Measurements from ENCODE around the gene CD6. TPM values are rescaled to one million over a fixed set of nuclear protein-coding genes. Genes with fewer than 3 reads are reported as not detected.
A peak's percentile ranks its signal among the peaks of the same experiment; 100 is the strongest.

Gene CD6
- total RNA-seq, 1 experiment from 2014 or later: 0.23 TPM

GRCh38 chr11:61057615-61058014 is 86.1 kb downstream of the CD6 start:
- no peak overlapping the region for H3K4me3 Mint-ChIP-seq (ENCODE audit: unreplicated experiment)
- H3K27ac Mint-ChIP-seq (ENCODE audit: unreplicated experiment): no peak overlapping the region
- no peaks in the 10 kb centered on the region for H3K36me3 Mint-ChIP-seq (ENCODE audit: insufficient read depth, unreplicated experiment)
- no peaks in the 10 kb centered on the region for H3K4me1 Mint-ChIP-seq (ENCODE audit: low read depth, unreplicated experiment)
- ChIA-PET CTCF (no interaction called here), POLR2A (no interaction called here)
- Histone ChIP-seq H3K9me3 (no peaks in the 10 kb centered on the region), H3K36me3 (ENCODE audit: control insufficient read depth, insufficient read depth, low read length) (no peaks in the 10 kb centered on the region), H3K4me1 (no peaks in the 10 kb centered on the region), H3K27me3 (replicated peaks; ENCODE audit: control insufficient read depth, insufficient read depth, low read length) (no peaks in the 10 kb centered on the region; the same call in 1 of the 2 replicates), H3K4me3 (ENCODE audit: low read depth, low read length) (no peak overlapping the region)
- BruUV-seq (replicated peaks): no TSS peak
- no peaks in the 10 kb centered on the region for H3K9me3 Mint-ChIP-seq (ENCODE audit: unreplicated experiment)
- no peak for TF ChIP-seq CTCF (IDR thresholded peaks at IDR 0.05; ENCODE audit: insufficient read depth in 1 of 2, low read depth in 1 of 2, low read length in 1 of 2, severe bottlenecking in 1 of 2, unreplicated experiment in 1 of 2)
- H3K27me3 Mint-ChIP-seq (ENCODE audit: insufficient read depth, unreplicated experiment): no peaks in the 10 kb centered on the region
- DNase-seq: peak in 1 of 2 experiments; percentile 10
- intact Hi-C loops (cut with micrococcal nuclease; ENCODE audit: unreplicated experiment): no loop called here

GRCh38 chr11:61058583-61059259 is 87.2 kb downstream of the CD6 start:
- Histone ChIP-seq H3K4me1 (no peaks in the 10 kb centered on the region), H3K9me3 (no peaks in the 10 kb centered on the region), H3K27me3 (replicated peaks; ENCODE audit: control insufficient read depth, insufficient read depth, low read length) (no peaks in the 10 kb centered on the region), H3K36me3 (ENCODE audit: control insufficient read depth, insufficient read depth, low read length) (no peaks in the 10 kb centered on the region), H3K4me3 (ENCODE audit: low read depth, low read length) (no peak overlapping the region)
- Mint-ChIP-seq H3K4me3 (ENCODE audit: unreplicated experiment) (no peak overlapping the region), H3K27ac (ENCODE audit: unreplicated experiment) (no peak overlapping the region), H3K36me3 (ENCODE audit: insufficient read depth, unreplicated experiment) (no peaks in the 10 kb centered on the region), H3K4me1 (ENCODE audit: low read depth, unreplicated experiment) (no peaks in the 10 kb centered on the region), H3K27me3 (ENCODE audit: insufficient read depth, unreplicated experiment) (no peaks in the 10 kb centered on the region), H3K9me3 (ENCODE audit: unreplicated experiment) (no peaks in the 10 kb centered on the region)
- POLR2A ChIA-PET: no interaction called here
- no TSS peak for BruUV-seq (replicated peaks)
- TF ChIP-seq CTCF (IDR thresholded peaks at IDR 0.05; ENCODE audit: insufficient read depth in 1 of 2, low read depth in 1 of 2, low read length in 1 of 2, severe bottlenecking in 1 of 2, unreplicated experiment in 1 of 2): no peak
- intact Hi-C loops (cut with micrococcal nuclease; ENCODE audit: unreplicated experiment): no loop called here
- CTCF ChIA-PET: no interaction called here
- peak in 1 of 2 experiments; percentile 9 for DNase-seq

- H3K4me1 Mint-ChIP-seq (ENCODE audit: low read depth, unreplicated experiment): no peaks in the 10 kb centered on the region
- Histone ChIP-seq H3K36me3 (ENCODE audit: control insufficient read depth, insufficient read depth, low read length) (no peaks in the 10 kb centered on the region), H3K4me1 (no peaks in the 10 kb centered on the region), H3K4me3 (ENCODE audit: low read depth, low read length) (no peak overlapping the region), H3K27me3 (replicated peaks; ENCODE audit: control insufficient read depth, insufficient read depth, low read length) (no peaks in the 10 kb centered on the region), H3K9me3 (no peaks in the 10 kb centered on the region)
- no peak overlapping the region for H3K27ac Mint-ChIP-seq (ENCODE audit: unreplicated experiment)
- POLR2A ChIA-PET: no interaction called here
- H3K36me3 Mint-ChIP-seq (ENCODE audit: insufficient read depth, unreplicated experiment): no peaks in the 10 kb centered on the region
- BruUV-seq (replicated peaks): no TSS peak
- intact Hi-C loops (cut with micrococcal nuclease; ENCODE audit: unreplicated experiment): no loop called here
- no peaks in the 10 kb centered on the region for H3K9me3 Mint-ChIP-seq (ENCODE audit: unreplicated experiment)
- H3K27me3 Mint-ChIP-seq (ENCODE audit: insufficient read depth, unreplicated experiment): no peaks in the 10 kb centered on the region
- peak in 1 of 2 experiments; percentile 10 for DNase-seq
- TF ChIP-seq CTCF (IDR thresholded peaks at IDR 0.05; ENCODE audit: insufficient read depth in 1 of 2, low read depth in 1 of 2, low read length in 1 of 2, severe bottlenecking in 1 of 2, unreplicated experiment in 1 of 2): no peak
- CTCF ChIA-PET: no interaction called here
- H3K4me3 Mint-ChIP-seq (ENCODE audit: unreplicated experiment): no peak overlapping the region
Observed at GRCh38 chr11:61059260-61059752, 87.8 kb downstream of the CD6 start.
